Inferior parietal cortex (tissue), 1 donor: ENCODE results near the gene SMCR8.
"Not testable (repeated sequence)": the region's sequence is repeated elsewhere in the genome, so short reads cannot be mapped to it uniquely, and the experiment has no call there.

ENCODE experiments used
- DNase-seq: peaks from one replicate; pipeline ENCODE4 v3.0.0-alpha.2; 2016; ENCODE audit errors: extremely low spot score

The SMCR8 gene

GRCh38 chr17:18314731-18315561 is at the start of gene SMCR8, which contains the start of gene TOP3A:
TSS of gene SMCR8 (plus strand) at chr17:18315293. CDS start at chr17:18315790, 497 bp downstream.
TSS of gene TOP3A (minus strand) at chr17:18314994. CDS start at chr17:18314778, 216 bp downstream.
- DNase-seq, result peak; percentile 93

- no peak for DNase-seq
Measured at GRCh38 chr17:18267366-18267765, 47.7 kb upstream of the SMCR8 start.

- no peak for DNase-seq
Measured at GRCh38 chr17:18267927-18268711, 47.0 kb upstream of the SMCR8 start.

GRCh38 chr17:18270046-18270931 is 44.8 kb upstream of the SMCR8 start:
- no peak for DNase-seq

- DNase-seq, result no peak
Measured at GRCh38 chr17:18277076-18277475, 38.0 kb upstream of the SMCR8 start.

GRCh38 chr17:18278867-18279266 is 36.2 kb upstream of the SMCR8 start:
- DNase-seq, result no peak

GRCh38 chr17:18280249-18280648 is 34.8 kb upstream of the SMCR8 start:
- DNase-seq, result no peak

- no peak for DNase-seq
Measured at GRCh38 chr17:18280766-18281371, 34.2 kb upstream of the SMCR8 start.

GRCh38 chr17:18281788-18282187 is 33.3 kb upstream of the SMCR8 start:
- DNase-seq, result no peak

- DNase-seq, result no peak
Measured at GRCh38 chr17:18285296-18285695, 29.8 kb upstream of the SMCR8 start.

GRCh38 chr17:18291718-18292540 is 23.2 kb upstream of the SMCR8 start:
- no peak for DNase-seq

- DNase-seq, result not testable (repeated sequence)
Measured at GRCh38 chr17:18298061-18298460, 17.0 kb upstream of the SMCR8 start.

GRCh38 chr17:18300725-18301480 is 14.2 kb upstream of the SMCR8 start:
- no peak for DNase-seq

- not testable (repeated sequence) for DNase-seq
Measured at GRCh38 chr17:18303206-18303605, 11.9 kb upstream of the SMCR8 start.

GRCh38 chr17:18309202-18309601 is 5.9 kb upstream of the SMCR8 start:
- DNase-seq, result no peak

GRCh38 chr17:18314059-18314730 is 898 bp upstream of the SMCR8 start:
- no peak for DNase-seq

- no peak for DNase-seq
Measured at GRCh38 chr17:18315562-18315922, 449 bp downstream of the SMCR8 start.

- DNase-seq, result no peak
Measured at GRCh38 chr17:18315961-18316360, 868 bp downstream of the SMCR8 start.

GRCh38 chr17:18318117-18318516 is 3.0 kb downstream of the SMCR8 start:
- no peak for DNase-seq
